Dermis microvascular lymphatic vessel endothelial cell (primary cell): Measurements from ENCODE around the gene CDC14B. TPM values are rescaled to one million over a fixed set of nuclear protein-coding genes. Genes with fewer than 3 reads are reported as not detected.
A peak's percentile ranks its signal among the peaks of the same experiment; 100 is the strongest.
"Not testable (repeated sequence)": the region's sequence is repeated elsewhere in the genome, so short reads cannot be mapped to it uniquely, and the experiment has no call there.

Experiments
- DNase-seq, 2 donors: peaks; one replicate each; pipeline versions ENCODE4 v3.0.0 to v3.0.0-alpha.2; 2010; ENCODE audit warnings: low read depth in 2 of 2
- total RNA-seq: library from RNA; depleted of rRNA; stranded (reverse); fragments of >200 nt; gene quantifications from 2 replicates; pipeline ENCODE4 v1.2.1, GENCODE V29; 2014

CDC14B gene
- 5.6 and 8.7 TPM in 2 replicates for total RNA-seq

DNA sequence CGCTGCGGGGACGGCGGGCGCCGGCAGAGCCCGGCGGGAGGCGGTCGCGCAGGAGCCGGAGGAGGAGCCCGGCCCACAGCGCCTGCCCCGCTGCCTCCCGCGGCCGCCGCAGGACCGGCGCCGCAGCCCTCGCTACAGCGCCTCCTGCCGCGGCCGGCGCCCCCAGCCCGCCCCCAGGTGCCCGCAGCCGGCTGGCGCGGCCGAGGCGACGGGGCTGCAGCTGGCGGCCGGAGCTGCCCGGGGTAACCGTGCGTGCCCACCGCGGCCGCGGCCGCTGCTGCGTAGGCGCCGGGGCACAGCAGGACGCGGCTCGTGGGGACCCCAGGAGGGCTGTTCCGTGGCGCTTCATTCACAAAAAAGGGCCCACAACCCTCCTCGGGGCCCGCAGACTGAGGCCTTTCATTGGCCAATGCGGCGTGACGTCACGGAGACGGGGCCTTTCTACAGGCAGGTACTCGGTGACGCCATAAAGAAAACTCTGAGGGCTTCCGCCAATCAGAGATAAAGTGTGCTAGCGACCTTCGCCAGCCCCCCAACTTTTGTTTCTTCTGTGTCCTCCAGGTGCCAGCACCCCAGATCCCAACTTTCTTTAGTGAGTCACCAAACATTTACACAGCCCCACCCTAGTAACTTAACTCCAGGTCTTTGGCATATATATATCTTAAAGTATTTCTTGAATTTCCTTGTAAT, at the start of gene CDC14B:
Gene CDC14B, minus strand, starts transcription at position 353 of the 690 bp plus-strand sequence. CDS start 465 bp downstream, outside the sequence.
- peak; percentile 79 to 90 for DNase-seq

DNA sequence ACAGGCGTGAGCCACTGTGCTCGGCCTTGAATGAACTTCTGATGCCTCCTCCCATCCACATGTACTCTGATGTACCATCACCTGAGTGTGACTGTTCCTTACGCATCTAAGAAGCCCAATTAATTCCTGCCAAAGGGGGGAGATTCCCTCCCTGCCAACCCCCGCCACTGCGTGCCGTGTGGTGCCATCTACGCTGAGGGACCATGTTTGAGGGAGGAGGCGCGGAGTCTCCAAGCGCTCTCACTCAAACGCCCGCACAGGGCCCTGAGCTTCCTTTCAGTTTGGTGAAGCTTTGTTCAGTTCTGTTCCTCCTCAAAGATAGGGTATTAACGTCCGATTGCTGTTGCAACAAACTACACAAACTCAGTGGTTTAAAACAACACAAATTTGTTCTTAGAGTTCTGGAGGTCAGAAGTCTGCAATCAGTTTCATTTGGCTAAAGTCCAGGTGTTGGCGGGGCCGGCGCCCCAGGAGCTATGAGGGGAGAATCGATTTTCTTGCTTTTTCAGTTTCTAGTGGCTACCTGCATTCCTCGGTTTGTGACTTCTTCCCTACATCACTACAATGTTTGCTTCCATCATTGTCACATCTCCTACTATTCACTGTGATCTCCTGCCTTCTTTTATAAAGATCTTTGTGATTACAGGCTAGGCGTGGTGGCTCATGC, 49.4 kb upstream of the CDC14B start:
- no peak for DNase-seq

DNA sequence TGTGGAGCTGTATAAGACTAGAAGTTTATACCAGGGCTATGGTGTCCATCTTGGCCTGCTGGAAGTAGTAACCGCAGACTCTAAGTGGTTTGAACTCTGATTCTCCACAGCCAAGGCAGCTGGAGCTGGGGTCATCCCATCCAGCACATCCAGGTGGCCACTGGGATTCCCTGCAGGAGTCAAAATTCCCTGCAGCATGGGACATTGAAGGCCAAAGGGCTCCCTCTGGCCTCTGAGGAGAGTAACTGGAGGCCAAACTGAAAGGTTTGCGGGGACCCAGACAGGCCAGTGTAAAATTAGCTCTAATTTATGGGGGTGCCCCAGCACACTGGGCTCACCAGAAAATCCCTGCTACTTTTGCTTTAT, 47.7 kb upstream of the CDC14B start:
- no peak for DNase-seq

DNA sequence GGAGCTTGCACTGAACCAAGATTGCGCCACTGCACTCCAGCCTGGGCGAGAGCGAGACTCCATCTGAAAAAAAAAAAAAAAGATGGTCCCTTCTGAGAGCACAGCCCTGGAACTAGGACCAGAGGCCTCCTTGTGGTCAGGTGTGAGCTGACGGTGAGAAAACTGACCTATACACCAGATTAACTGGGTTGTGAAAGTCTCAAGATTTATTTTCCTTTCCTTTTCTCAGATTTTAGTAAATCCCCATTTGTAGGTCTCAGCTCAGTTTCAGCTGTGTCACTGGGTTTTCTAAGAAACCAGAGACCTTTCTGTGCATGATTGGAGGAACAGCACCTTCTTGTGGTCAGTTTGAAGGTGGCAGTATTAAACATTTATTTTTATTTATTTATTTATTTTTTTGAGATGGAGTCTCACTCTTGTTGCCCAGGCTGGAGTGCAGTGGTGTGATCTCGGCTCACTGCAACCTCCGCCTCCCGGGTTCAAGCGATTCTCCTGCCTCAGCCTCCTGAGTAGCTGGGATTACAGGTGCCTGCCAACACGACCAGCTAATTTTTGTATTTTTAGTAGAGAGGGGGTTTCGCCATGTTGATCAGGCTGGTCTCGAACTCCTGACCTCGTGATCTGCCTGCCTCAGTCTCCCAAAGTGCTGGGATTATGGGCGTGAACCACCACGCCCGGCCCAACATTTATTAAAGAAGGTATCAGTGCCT, 47.2 kb upstream of the CDC14B start:
- peak; percentile 58 to 74 for DNase-seq

DNA sequence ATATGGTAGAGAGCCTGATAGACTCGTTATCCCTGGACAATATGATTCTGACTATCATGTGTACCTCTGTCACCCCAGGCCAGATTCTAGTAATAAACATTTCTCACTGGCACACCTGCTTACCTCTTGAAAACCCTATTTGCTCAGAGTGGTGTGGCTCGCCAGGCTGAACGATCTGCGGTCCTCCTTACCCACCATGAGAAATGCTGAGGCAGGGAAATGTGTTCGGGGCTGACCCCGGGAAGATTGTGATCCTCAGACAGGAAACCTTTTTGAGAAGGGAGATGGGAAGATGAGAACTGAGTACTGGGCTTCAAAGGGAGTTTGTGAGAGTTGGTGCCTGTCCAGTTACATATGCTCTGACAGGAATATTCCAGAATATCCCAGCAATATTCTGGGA, 46.1 kb upstream of the CDC14B start:
- DNase-seq = no peak

DNA sequence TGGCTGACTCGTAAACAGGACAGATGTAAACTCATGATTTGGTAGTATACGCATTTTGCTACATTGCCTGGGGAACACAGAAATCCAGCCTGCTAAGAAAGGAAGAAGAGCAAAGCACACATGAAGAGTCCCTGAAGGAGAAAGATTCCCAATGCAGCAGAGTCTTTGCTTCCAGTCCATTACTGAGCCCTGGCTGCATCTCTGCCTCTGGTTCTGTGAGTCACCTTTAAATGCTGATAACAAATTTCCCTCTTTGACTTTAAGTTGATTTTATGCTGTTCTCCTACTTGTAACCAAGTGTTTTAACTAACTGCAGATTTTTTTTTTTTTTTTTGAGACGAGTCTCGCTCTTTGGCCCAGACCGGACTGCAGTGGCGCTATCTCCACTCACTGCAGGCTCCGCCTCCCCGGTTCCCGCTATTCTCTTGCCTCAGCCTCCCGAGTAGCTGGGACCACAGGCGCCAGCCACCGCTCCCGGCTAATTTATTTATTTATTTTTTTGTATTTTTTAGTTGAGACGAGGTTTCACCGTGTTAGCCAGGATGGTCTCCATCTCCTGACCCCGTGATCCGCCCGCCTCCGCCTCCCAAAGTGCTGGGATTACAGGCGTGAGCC, 44.0 kb upstream of the CDC14B start:
- DNase-seq = no peak

DNA sequence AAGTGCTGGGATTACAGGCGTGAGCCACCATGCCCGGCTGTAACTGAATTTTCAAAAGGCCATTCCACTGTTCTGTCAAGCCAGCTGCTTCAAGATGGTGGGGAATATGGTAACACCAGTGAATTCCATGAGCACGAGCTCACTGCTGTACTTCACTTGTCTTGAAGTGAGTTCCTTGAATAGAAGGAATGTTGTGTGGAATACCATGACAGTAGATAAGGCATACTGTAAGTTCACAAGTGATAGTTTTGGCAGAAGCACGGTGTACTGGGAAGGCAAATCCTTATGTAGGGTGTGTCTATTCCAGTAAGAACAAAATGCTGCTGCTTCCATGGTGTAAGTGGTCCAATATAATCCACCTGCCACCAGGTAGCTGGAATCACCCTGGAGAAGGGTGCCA, 42.1 kb upstream of the CDC14B start:
- DNase-seq = no peak

DNA sequence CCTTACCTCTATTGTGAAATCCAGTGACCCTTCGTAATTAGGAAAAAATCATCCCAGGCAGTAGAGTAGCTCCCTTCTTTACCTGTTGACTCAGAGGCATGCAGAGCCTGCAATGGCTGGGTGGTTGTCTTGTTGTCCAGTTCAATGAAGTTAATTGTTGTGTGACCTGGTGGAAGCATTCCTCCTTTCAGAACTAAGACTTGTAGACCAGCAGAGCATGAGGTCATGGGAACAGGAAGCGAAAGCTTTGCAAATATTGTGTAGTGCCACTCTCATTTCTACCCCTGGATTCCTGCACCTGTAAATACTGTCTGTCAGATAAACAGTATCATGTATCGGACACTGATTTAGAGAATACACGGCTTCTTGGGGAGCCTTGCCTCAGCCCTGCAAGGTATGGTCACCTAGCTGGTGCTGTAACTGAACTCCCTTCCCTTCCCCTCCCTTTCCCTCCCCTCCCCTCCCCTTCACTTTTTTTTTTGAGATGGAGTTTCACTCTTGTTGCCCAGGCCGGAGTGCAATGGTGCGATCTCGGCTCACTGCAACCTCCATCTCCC, 41.1 kb upstream of the CDC14B start:
- DNase-seq = peak in 1 of 2 donors; percentile 22

DNA sequence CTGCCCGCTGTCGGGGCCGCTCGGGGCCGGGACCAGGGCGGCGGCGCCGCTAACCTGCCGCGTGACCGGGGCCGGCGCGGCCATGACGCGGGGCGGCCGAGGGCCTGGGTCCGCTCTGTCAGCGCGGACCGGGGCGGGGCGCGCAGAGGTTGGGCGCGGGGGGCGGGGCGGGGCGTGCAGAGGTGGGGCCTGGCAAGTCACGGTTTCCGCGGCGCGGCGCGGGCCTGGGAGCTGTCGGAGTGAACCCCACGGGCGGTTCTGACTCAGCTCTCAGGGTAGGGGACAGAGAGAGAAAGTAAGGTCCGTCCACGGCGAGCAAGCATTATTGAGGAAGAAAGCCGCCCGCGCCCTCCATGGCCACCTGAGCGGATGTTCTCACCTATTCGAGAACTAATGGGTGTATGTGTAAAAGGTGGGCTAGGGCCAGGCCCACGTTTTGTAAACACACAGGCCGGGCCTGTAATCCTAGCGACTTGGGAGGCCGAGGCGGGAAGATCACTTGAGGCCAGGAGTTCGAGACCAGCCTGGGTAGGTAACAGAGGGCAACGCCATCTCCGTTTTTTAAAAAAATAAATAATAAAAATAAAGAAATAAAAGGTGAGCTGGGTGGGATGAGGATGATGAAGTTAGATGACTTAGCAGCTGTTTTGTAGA, 35.7 kb upstream of the CDC14B start, which contains the start of gene PRXL2C:
Gene PRXL2C, minus strand, starts transcription at position 120 of the 654 bp plus-strand sequence. Its CDS starts 36 bp downstream, at position 84.
- DNase-seq = peak; percentile 29 to 86

DNA sequence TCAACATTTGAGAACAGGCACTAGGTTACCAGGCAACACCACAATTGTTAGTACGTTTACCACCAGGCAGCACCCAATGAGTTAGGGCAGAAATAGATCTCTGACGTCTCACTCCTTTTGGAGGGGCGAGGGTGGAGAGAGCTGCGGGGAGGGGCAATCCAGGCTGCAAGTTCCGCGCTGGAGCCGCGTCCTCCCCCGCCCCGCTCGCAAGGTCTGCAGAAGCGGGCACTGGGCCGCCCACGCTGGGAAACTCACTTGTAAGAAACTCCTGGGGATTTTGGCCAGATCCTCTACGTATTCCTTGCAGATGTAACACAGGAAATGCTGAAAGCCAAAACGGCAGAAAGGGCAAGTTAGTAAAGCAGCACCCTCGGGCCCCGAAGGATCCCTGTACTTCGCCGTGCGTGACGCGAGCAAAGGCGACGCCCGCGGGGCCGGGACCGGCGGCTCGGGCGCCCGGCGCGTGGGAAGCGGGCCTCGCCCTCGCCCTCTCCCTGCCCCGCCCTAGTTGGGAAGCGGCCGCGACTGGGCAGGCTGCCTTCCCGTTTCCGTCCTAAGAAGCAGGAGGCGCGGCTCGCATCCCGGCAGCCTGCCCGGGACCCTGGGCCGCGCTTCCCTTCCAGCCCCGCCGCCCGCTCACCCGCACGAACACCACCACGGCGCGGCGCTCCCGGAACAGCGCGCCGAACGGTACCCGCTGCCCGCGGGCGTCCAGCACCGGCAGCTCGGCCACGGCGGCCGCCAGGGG, 35.0 kb upstream of the CDC14B start:
- peak; percentile 88 to 96 for DNase-seq

DNA sequence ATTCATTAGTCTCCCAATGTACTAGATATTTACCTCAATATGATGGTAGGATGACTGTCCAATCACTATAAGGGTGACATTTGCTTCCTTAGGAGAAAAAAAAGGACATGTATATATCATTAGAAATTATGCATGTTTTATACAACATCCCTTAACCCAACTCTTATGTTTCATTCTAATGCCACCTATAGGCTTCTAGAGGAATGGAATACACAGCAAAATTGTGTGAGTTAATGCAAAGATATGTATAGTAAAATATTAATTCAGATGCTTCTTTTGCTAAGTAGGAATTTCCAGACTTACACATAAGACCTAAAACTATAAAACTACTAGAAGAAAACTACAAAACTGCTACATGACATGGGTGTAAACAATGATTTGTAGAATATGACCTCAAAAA, 32.0 kb upstream of the CDC14B start:
- DNase-seq = peak; percentile 12 to 38

DNA sequence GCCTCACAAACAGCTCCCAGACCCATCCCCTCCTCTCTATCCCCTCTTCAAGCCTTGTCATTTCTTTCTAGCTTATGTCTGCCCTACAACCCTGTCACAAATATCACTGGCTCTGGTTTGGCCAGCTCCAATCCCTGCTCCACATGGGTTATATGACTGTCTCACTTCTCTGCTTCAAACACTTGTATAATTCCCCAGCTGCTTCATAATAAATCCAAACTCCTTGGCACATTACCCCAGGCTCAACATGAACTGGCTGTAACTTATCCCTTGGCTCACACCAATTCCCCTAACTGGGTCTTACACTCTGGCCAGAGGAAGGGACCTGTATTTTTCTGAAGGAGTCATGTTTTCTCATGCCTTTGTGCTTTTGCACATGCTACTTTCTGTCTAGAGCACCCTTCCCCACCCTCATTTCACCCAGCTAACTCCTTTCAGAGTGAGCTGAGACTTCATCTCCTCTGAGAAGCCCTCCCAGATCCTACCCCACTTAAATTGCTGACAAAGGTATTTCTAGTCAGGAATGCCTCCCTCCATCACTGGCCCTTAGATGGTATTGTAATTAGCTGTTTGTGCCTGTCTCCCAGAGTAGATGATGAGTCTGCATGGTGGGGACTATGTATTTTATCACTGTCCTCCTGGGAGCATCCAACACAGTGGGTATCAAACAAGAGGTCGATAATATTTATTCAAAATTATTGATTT, 30.1 kb upstream of the CDC14B start:
- DNase-seq = no peak

DNA sequence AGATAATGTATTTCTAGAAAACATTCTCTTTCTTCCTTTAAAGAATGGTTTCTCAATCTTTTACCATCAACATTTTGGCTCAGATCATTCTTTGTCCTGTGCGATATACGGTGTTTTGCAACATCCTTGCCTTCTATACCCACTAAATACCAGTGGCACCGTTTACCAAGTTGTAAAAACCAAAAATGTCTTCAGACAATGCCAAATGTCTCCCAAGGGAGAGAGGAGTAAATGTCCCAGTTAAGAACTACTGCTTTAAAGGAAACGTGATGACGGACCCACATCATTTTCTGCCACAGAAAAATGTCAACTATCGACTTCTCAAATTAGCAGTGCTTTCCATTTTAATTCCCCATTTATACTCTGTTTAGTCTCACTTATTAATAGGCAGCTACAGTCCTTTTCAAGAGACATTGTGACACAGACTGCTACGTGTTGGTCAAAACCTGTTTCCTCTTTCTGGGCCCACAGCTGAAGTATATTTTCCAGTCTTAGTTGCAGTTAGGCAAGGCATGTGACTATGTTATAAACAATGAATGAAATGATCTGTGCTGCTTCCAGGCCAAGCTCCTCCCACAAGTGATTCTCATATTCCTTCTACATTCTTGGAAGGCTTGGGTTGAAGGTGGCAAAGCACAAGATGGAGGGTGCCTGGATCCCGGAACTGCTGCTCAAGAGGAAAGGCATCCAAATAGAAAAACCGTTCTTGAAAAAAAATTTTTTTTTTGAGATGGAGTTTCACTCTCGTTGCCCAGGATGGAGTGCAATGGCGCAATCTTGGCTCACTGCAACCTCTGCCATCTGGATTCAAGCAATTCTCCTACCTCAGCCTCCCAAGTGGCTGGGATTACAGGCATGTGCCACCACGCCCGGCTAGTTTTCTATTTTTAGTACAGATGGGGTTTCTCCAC, 26.7 kb upstream of the CDC14B start:
- DNase-seq = peak; percentile 9 to 39

DNA sequence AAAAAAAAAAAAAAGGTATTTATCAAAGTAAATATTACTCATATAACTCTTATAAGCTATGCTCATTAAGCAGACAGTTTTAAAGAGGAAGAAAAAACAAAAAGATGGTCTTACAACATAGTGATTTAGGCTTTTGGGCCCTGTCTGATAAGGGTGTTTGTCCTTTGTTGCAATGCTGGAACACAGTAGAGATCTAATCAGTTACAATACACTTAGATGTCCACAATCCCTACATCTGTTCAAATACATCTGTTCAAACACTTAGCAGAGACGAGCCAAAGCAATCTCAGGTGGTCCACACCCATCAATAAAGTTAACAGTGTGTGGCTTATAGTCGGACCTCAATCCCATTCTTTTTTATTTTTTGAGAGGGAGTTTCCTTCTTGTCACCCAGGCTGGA, 24.5 kb upstream of the CDC14B start:
- DNase-seq = no peak

DNA sequence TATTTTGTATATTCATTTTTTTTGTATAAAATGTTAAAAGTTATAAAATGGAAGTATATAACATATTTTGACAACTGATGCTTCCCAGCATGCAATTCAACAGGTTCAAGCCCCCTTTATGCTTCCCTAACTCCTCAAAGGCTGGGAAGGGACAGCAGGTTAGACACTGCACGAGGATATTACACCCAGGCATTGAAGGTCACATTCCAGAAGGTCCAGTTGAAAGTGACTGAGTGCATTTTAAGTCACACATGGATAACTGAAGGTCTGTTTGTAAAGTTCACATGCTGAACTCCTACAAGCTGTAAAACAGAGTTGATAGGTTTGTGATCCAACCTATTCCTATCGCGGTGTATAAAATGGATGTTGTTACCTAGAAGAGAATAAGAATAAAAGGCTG, 21.9 kb upstream of the CDC14B start:
- DNase-seq = no peak

DNA sequence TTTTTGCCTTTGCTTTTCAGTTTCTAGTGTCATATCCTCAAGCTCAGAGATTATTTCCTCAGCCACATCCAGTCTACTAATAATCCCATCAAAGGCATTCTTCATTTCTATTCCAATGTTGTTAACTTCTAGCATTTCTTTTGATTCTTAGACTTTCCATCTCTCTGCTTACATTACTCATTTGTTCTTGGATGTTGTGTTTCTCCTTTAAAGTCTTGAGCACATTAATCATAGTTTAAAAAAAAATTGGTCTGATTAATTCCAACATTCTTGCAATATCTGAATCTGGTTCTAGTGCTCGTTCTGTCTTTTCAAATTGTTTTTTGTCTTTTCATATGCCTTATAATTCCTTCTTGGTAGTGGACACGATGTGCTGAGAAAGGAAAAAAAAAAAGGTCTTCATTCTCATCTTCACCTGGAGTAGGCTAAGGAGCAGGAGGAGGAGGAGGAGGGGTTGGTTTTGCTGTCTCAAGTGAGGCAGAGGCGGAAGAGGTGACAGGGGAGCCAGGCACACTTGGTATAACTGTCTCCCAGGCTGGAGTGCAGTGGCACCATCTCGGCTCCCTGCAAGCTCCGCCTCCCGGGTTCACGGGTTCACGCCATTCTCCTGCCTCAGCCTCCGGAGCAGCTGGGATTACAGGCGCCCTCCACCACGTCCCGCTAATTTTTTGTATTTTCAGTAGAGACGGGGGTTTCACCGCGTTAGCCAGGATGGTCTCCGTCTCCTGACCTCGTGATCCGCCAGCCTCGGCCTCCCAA, 19.1 kb upstream of the CDC14B start:
- DNase-seq = no peak

DNA sequence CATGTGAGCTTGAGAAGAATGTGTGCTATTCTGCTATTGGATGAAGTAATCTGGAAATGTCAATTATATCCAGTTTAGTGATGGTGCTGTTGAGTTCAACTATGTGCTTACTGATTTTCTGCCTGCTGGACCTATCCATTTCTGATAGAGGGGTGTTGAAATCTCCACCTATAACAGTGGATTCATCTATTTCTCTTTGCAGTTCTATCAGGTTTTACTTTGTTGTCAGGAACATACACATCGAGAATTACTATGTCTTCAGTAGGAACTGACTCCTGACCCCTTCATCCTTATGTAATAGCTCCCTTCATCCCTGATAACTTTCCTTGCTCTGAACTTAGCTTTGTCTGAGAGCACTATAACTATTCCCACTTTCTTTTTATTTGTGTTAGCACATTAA, 16.7 kb upstream of the CDC14B start:
- no peak for DNase-seq

DNA sequence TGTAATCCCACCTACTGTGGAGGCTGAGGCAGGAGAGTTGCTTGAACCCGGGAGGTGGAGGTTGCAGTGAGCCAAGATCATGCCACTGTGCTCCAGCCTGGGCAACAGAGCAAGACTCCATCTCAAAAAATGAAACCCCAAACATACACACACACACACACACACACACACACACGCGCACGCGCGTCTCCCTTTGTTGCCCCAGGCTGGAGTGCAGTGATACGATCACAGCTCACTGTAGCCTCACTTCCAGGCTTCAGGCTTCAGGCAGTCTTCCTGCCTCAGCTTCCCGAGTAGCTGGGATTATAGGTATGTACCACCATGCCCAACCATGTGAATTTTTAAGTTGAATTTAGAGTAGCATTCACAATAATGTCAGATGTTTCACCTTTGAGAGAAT, 13.9 kb upstream of the CDC14B start:
- DNase-seq = not testable (repeated sequence)
